Smooth muscle cell (in vitro differentiated cells): ENCODE measurements around the gene NDEL1. TPM values are rescaled to one million over a fixed set of nuclear protein-coding genes. Genes with fewer than 3 reads are reported as not detected.

ENCODE experiments used
- DNase-seq: peaks from one replicate; lab custom pipeline; 2025; ENCODE audit not compliant: unreplicated experiment; lab: John Stamatoyannopoulos, UW
- H2AFZ ChIP-seq: fragments of 200-600 bp; sonication (generic); 2 replicates; pipeline ENCODE4 v1.6.0; 2016; ENCODE audit warnings: antibody characterized with exemption, low read depth, mild to moderate bottlenecking
- H3F3A ChIP-seq: fragments of 200-600 bp; sonication (generic); 2 replicates; pipeline ENCODE4 v1.6.0; 2017; ENCODE audit warnings: antibody characterized with exemption, low read depth
- H3K27ac ChIP-seq: fragments of 200-600 bp; sonication (generic); 2 replicates; pipeline ENCODE4 v1.5.1; 2016; ENCODE audit warnings: low read depth, mild to moderate bottlenecking
- H3K27me3 ChIP-seq: fragments of 200-600 bp; sonication (generic); 2 replicates; pipeline ENCODE4 v1.6.1; 2016; ENCODE audit warnings: low read depth, mild to moderate bottlenecking
- H3K36me3 ChIP-seq: fragments of 200-600 bp; sonication (generic); 2 replicates; pipeline ENCODE4 v1.5.1; 2016; ENCODE audit warnings: low read depth
- H3K4me1 ChIP-seq: fragments of 200-600 bp; sonication (generic); 2 replicates; pipeline ENCODE4 v1.5.1; 2016; ENCODE audit warnings: low read depth
- H3K4me2 ChIP-seq: fragments of 200-600 bp; sonication (generic); 2 replicates; pipeline ENCODE4 v1.6.0; 2016; ENCODE audit warnings: mild to moderate bottlenecking
- H3K4me3 ChIP-seq: fragments of 200-600 bp; sonication (generic); 2 replicates; pipeline ENCODE4 v1.5.1; 2016; ENCODE audit warnings: mild to moderate bottlenecking
- H3K79me2 ChIP-seq: fragments of 200-600 bp; sonication (generic); 2 replicates; pipeline ENCODE4 v1.6.0; 2016; ENCODE audit warnings: low read depth, mild to moderate bottlenecking
- H3K9ac ChIP-seq: fragments of 200-600 bp; sonication (generic); 2 replicates; pipeline ENCODE4 v1.6.0; 2016; ENCODE audit warnings: low read depth
- H3K9me3 ChIP-seq: fragments of 200-600 bp; sonication (generic); replicated peaks from 2 replicates; pipeline ENCODE4 v1.5.1; 2016; ENCODE audit warnings: low read depth
- H4K20me1 ChIP-seq: fragments of 200-600 bp; sonication (generic); 2 replicates; pipeline ENCODE4 v1.6.0; 2016; ENCODE audit warnings: low read depth
- WGBS: methylation state at CpG from one replicate; pipeline ENCODE4 v1.1.7; 2016; ENCODE audit warnings: low lambda C conversion rate; 5-methylcytosine and 5-hydroxymethylcytosine counted together
- polyA plus RNA-seq: library from polyadenylated mRNA; unstranded; fragments of >200 nt; fragmentation: Nextera tagmentation; extraction: Ambion mirVana; gene quantifications from 2 replicates; pipeline ENCODE4 v1.2.1, GENCODE V29; 2016
- total RNA-seq: library from RNA; depleted of rRNA; stranded (reverse); fragments of >200 nt; gene quantifications from 2 replicates; pipeline ENCODE4 v1.2.3, GENCODE V29; 2014
- TF ChIP-seq, protein P1 (sequence below): fragments of 200-600 bp; sonication (generic); IDR thresholded peaks from 2 replicates; pipeline ENCODE4 v1.5.1; 2017; ENCODE audit warnings: borderline replicate concordance, mild to moderate bottlenecking, antibody characterized with exemption; ENCODE audit not compliant: insufficient read depth, poor library complexity, severe bottlenecking

Gene NDEL1
- total and polyA plus RNA-seq, 2 experiments from 2014 or later: 82.6 to 103 TPM

DNA sequence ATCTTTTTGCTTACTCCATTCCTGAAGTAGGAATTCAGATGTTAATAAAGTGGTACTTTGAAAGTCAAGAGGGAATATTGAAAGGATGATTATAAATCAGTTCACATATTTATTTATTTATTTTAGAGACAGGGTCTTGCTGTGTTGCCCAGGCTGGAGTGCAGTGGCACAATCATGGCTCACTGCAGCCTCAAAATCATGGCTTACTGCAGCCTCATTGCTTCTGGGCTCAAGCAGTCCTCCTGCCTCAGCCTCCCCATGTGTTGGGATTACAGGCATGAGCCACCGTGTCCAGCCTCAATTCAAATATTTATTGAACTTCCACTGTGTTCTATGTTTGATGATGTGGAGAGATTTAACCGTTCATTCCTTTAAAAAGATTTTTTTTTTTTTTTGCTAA is 6.6 kb downstream of the NDEL1 start:
- H3K27ac ChIP-seq: no peak overlapping the region
- H2AFZ ChIP-seq: no peak overlapping the region
- H3K4me2 ChIP-seq: no peak overlapping the region
- H4K20me1 ChIP-seq: peaks cover 100% of the 10 kb centered on the region
- no peak overlapping the region for H3K4me3 ChIP-seq
- TF ChIP-seq, protein P1, sequence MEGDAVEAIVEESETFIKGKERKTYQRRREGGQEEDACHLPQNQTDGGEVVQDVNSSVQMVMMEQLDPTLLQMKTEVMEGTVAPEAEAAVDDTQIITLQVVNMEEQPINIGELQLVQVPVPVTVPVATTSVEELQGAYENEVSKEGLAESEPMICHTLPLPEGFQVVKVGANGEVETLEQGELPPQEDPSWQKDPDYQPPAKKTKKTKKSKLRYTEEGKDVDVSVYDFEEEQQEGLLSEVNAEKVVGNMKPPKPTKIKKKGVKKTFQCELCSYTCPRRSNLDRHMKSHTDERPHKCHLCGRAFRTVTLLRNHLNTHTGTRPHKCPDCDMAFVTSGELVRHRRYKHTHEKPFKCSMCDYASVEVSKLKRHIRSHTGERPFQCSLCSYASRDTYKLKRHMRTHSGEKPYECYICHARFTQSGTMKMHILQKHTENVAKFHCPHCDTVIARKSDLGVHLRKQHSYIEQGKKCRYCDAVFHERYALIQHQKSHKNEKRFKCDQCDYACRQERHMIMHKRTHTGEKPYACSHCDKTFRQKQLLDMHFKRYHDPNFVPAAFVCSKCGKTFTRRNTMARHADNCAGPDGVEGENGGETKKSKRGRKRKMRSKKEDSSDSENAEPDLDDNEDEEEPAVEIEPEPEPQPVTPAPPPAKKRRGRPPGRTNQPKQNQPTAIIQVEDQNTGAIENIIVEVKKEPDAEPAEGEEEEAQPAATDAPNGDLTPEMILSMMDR: no peak
- no peak for DNase-seq
- peaks cover 18% of the 10 kb centered on the region for H3K36me3 ChIP-seq
- no peak overlapping the region for H3K9ac ChIP-seq
- no peaks in the 10 kb centered on the region for H3K9me3 ChIP-seq
- WGBS: 94% methylated on average over 2 of the region's 2 CpGs
- no peaks in the 10 kb centered on the region for H3F3A ChIP-seq
- H3K79me2 ChIP-seq: peaks cover 99% of the 10 kb centered on the region
- H3K27me3 ChIP-seq: no peaks in the 10 kb centered on the region
- H3K4me1 ChIP-seq: peaks cover 6% of the 10 kb centered on the region

DNA sequence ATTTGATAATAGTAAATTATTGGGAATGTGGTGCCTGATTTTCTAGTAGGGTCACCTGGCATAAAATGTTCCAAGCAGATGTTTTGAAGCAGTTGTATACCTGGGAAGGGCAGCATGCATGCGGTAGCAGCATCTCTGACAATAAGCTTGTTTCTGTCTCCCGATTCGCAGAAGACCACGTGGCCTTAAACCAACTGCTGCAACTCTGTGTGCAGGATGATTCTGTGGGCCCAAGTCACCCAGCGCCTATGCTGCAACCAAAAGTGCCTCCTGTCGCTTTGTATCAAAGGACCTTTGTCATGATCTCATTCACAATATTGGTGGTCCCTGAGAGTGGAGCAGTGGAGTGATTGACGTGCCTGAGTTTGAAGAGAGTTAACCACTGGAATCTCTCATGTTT is 8.1 kb downstream of the NDEL1 start:
- H3K36me3 ChIP-seq: peaks cover 25% of the 10 kb centered on the region
- H3K4me2 ChIP-seq: no peak overlapping the region
- H3F3A ChIP-seq: no peaks in the 10 kb centered on the region
- TF ChIP-seq, protein P1: no peak
- H3K79me2 ChIP-seq: peaks cover 89% of the 10 kb centered on the region
- H2AFZ ChIP-seq: no peak overlapping the region
- H3K9me3 ChIP-seq: no peaks in the 10 kb centered on the region
- no peak overlapping the region for H3K9ac ChIP-seq
- DNase-seq: no peak
- 93% methylated on average over 7 of the region's 7 CpGs for WGBS
- no peak overlapping the region for H3K4me3 ChIP-seq
- H3K27ac ChIP-seq: no peak overlapping the region
- H3K27me3 ChIP-seq: no peaks in the 10 kb centered on the region
- peaks cover 100% of the 10 kb centered on the region for H4K20me1 ChIP-seq
- H3K4me1 ChIP-seq: peaks cover 5% of the 10 kb centered on the region

DNA sequence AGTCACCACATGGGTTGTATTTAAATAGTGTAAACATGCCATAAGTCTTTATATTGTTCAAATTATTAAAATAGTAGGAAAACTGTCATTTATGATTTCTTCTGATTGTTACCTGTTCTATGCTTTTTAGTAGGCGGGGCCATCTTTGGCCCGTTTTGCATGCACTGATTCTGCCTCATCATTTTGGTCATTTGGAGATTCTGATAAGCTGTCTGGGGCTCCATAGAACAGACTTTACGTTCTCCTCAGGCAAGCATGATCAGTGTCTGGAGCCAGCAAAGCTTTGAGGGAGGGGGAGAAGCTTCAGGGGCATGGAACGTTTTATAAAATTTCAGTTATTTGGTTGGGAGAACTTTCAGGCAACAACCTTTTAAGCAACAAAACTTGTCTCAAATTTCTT is 8.8 kb downstream of the NDEL1 start:
- Histone ChIP-seq H3K27ac (no peak overlapping the region), H3K9ac (no peak overlapping the region), H3K27me3 (no peaks in the 10 kb centered on the region), H3K36me3 (peaks cover 32% of the 10 kb centered on the region), H3K79me2 (peaks cover 81% of the 10 kb centered on the region), H3F3A (no peaks in the 10 kb centered on the region), H4K20me1 (peaks cover 100% of the 10 kb centered on the region), H3K4me2 (no peak overlapping the region), H2AFZ (no peak overlapping the region), H3K4me3 (no peak overlapping the region), H3K9me3 (no peaks in the 10 kb centered on the region), H3K4me1 (peaks cover 5% of the 10 kb centered on the region)
- TF ChIP-seq, protein P1: no peak
- DNase-seq: no peak
- 81% methylated on average over 4 of the region's 4 CpGs for WGBS

DNA sequence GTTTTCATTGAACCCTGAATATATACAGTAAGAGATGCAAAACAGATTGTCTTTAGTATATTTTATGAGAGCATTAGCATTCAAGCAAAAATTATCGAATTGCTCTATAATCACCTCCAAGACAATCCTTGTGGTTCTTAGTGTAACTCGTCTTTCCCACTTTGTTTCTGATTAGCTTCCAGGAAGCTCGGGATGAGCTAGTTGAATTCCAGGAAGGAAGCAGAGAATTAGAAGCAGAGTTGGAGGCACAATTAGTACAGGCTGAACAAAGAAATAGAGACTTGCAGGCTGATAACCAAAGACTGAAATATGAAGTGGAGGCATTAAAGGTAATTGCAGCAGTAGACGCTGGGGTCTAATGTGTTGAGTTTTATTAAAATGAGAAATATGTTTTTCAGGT is 9.9 kb downstream of the NDEL1 start:
- Histone ChIP-seq H3K4me2 (no peak overlapping the region), H3K36me3 (peaks cover 35% of the 10 kb centered on the region), H3K27ac (no peak overlapping the region), H3K4me3 (no peak overlapping the region), H2AFZ (no peak overlapping the region), H3K79me2 (peaks cover 71% of the 10 kb centered on the region), H3K9ac (no peak overlapping the region), H3F3A (no peaks in the 10 kb centered on the region), H3K27me3 (no peaks in the 10 kb centered on the region), H4K20me1 (peaks cover 100% of the 10 kb centered on the region), H3K9me3 (no peaks in the 10 kb centered on the region), H3K4me1 (peaks cover 5% of the 10 kb centered on the region)
- 66% methylated on average over 4 of the region's 4 CpGs for WGBS
- no peak for DNase-seq
- TF ChIP-seq, protein P1: no peak
